IPS-18c (cell line): ENCODE data around the gene TMEM255B.
"Not testable (repeated sequence)": the region's sequence is repeated elsewhere in the genome, so short reads cannot be mapped to it uniquely, and the experiment has no call there.

Experiments
- H3K4me3 ChIP-seq: 2 replicates; pipeline ENCODE4 v1.7.0; 2013; ENCODE audit warnings: low read depth, mild to moderate bottlenecking, low read length, moderate library complexity; ENCODE audit not compliant: insufficient read depth
- H3K9me3 ChIP-seq: one replicate; pipeline ENCODE4 v1.6.1; 2013; ENCODE audit warnings: mild to moderate bottlenecking, low read length, moderate library complexity; ENCODE audit not compliant: control insufficient read depth, insufficient read depth

TMEM255B gene

DNA sequence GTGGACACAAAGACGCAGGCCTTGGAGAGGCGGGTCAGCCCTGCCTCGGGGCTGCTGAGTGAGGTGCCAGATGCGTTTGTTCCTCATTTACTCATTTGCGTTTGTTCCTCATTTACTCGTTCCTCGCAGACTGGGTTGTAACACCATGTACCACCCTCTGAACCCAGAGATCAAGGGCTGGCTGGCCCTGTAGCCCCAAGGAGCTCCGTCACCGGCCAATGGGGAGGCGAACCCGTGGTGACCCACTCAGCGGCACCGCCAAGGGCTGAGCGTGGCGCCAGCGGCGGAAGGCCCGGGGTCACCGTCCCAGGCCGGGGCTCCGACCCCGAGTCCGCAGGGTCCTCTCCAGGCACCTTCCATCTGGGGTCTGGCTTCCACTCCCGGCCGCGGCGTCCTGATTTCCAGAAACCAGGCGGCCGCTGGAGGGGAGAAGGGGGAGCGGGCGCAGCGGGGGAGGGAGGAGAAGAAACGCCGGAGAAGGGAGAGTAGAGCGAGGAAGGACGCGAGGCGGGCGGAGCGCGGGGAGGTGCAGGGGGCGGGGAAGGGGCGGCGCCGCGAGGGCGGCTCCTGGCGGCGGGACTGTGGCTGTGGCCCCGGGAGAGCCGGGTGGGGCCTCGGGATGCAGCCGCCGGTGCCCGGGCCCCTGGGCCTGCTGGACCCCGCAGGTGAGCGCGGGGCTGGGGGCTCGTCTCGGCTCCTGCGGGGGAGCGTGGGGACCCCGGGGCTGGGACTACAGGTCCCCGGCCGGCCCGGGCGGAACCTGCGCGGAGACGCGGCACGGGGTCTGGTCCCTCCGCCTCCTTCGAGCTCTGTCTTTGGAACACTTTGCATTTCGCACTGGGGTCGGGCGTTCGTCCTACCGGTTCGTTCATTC lies at the start of gene TMEM255B:
Gene TMEM255B (plus strand): TSS at position 576 of the 874 bp plus-strand sequence. CDS start 44 bp downstream, at position 620.
- Histone ChIP-seq H3K4me3 (peak within 1 kb of the TSS; percentile 68), H3K9me3 (no peaks in the 10 kb centered on the region)

DNA sequence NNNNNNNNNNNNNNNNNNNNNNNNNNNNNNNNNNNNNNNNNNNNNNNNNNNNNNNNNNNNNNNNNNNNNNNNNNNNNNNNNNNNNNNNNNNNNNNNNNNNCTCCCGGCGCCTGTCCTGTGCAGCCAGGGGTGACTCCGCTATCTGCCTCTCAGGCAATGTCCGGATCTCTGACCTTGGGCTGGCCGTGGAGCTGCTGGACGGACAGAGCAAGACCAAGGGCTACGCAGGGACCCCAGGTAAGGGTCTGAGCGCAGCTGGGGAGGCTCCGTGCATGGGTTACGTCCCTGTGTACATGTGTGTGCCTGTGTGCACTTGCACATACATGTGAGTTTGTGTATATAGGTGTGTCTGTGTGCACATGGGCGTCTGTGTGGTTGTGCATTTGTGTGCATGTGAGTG lies 36.1 kb upstream of the TMEM255B start:
- no peaks in the 10 kb centered on the region for H3K9me3 ChIP-seq

DNA sequence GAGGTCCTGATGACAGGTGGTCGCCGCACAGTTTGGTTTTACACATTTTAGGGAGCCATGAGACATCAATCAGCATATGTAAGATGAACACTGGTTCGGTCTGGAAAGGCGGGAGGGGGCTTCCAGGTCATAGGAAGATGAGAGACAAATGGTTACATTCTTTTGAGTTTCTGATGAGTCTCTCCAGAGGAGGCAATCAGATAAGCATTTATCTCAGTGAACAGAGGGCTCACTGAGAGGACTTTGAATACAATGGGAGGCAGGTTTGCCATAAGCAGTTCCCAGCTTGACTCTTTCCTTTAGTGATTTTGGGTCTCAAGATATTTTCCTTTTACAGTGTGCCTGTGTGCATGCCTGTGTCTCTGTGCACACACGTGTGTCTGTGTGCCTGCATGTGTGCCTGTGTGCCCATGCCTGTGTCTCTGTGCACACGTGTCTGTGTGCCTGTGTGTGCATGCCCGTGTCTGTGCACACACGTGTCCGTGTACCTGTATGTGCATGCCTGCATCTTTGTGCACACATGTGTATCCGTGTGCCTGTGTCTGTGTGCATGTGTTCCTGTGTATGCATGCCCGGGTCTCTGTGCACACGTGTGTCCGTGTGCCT lies 35.5 kb upstream of the TMEM255B start:
- no peak overlapping the region for H3K4me3 ChIP-seq
- no peaks in the 10 kb centered on the region for H3K9me3 ChIP-seq

More for the DNA sequence above, 36.1 kb upstream of the TMEM255B start:
- no peak overlapping the region for H3K4me3 ChIP-seq

- H3K4me3 ChIP-seq: peak overlapping the region; percentile 66; the same call in 1 of the 2 replicates
- no peaks in the 10 kb centered on the region for H3K9me3 ChIP-seq
These were observed 34.8 kb upstream of the TMEM255B start for GRCh38 chr13:113724016-113724758.

DNA sequence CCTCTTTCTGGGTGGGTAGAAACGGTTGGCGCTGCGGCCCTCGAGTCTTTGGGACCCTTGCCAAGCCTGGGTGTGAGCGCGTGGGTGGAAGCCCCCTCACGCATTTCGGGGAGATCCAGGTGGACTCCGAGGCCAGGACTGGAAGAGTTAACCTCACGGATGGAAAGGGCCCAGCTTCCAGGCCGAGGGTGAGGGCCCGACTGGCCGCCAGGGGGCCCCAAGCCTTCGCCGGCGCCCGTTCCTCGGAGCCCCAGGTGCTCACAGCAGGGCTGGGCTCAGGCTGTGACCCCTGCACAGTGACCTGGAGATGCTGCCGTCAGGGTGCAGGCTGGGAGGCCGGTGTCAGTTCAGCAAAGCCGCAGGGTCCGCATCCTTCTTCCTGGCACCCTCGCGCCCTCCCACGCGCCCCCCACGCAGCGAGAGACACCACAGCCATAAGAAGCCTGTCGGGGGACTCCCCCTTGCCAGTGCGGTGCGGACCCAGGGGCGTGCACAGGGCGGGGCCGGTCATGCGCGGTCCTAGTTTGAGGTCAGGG lies 34.2 kb upstream of the TMEM255B start:
- H3K4me3 ChIP-seq: peak overlapping the region; percentile 66

GRCh38 chr13:113725329-113726105 lies 33.5 kb upstream of the TMEM255B start:
- not testable (repeated sequence) for H3K9me3 ChIP-seq, H3K4me3 ChIP-seq

More for the DNA sequence above, 34.2 kb upstream of the TMEM255B start:
- H3K9me3 ChIP-seq: no peaks in the 10 kb centered on the region

GRCh38 chr13:113726106-113726821 lies 32.8 kb upstream of the TMEM255B start:
- H3K9me3 ChIP-seq: not testable (repeated sequence)
- H3K4me3 ChIP-seq: peak overlapping the region; percentile 9; the same call in 1 of the 2 replicates

DNA sequence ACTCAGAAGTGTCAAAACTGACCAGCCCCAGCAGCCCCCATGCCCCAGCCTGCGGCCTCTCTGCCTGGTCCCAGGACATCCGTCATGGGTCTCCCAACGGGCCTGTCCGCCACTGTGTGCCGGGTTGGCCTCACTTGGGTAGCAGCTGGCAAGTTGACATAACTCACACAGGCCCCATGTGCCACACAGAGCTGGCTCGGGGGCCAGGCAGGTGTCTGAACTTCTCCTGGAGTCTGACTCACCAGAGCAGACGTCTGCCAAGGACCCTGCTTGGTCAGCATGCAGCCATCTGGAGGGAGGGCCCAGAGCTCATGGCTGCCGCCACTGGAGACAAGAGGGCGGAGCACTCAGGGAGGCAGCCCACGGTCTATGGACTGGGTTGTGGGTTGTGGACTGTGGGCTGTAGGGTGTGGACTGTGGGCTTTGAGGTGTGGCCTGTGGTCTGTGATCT lies 32.0 kb upstream of the TMEM255B start:
- Histone ChIP-seq H3K9me3 (no peaks in the 10 kb centered on the region), H3K4me3 (no peak overlapping the region)

GRCh38 chr13:113728571-113729054 lies 30.4 kb upstream of the TMEM255B start:
- Histone ChIP-seq H3K9me3 (no peaks in the 10 kb centered on the region), H3K4me3 (no peak overlapping the region)

DNA sequence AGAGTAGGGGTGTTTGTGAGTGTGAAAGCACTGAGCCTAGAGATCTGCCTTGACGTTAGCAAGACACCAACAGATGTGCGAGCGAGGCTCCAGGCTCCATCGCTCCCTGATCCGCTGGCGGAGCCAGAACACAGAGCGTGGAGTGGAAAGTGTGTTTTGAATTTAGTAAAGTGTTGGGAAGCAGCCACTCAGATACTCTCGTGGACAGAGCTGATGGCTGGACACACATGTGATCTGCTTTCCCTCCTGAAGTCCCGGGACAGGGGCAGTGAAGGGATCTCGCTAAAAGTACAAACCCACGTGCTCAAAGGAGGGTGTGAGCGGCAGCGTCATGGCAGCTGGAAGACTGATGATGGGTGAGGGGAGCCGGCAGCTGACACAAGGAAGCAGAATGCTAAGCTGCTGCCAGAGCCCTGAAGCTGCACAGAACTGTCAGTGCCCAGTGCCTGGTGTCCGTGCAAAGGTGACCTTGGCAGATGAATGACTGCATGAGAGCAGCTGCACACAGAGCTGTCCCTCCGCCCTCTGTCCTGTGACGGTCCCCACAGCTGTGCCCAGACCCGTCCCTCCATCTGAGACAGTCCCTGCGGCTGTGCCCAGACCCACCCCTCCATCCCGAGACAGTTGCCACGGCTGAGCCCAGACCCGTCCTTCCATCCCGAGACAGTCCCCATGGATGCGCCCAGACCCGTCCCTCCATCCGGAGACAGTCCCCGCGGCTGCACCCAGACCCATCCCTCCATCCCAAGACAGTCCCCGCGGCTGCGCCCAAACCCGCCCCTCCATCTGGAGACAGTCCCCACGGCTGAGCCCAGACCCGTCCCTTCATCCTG lies 29.6 kb upstream of the TMEM255B start:
- Histone ChIP-seq H3K9me3 (no peaks in the 10 kb centered on the region), H3K4me3 (no peak overlapping the region)

DNA sequence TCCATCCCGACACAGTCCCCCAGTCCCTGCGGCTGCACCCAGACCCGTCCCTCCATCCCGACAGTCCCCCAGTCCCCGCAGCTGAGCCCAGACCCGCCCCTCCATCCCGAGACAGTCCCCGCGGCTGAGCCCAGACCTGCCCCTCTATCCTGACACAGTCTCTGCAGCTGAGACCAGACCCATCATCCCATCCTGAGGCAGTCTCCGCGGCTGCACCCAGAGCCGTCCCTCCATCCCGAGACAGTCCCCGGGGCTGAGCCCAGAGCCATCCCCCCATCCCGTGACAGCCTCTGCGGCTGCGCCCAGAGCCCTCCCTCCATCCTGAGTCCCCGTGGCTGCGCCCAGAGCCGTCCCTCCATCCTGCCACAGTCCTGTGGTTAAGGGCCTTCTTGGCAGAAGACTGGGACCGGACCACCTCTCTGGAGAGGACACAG lies 28.8 kb upstream of the TMEM255B start:
- Histone ChIP-seq H3K4me3 (no peak overlapping the region), H3K9me3 (no peaks in the 10 kb centered on the region)

DNA sequence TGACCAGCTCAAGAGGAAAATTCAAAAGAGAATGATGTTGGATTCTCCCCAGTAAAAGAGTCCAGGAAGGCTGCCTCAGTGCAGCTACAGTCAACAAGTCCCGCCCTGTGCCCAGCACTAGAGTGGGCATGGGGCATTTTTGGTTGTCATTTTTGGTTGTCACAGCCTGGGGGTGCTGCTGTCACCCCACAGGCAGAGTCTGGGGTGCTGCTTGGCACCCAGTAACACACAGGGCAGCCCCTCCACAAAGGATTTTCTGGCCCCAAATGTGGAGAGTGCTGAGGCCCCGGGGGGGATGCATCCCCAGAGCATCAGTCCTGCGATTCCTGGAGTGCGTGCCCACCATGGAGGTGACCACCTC lies 28.2 kb upstream of the TMEM255B start:
- no peak overlapping the region for H3K4me3 ChIP-seq
- H3K9me3 ChIP-seq: no peaks in the 10 kb centered on the region

GRCh38 chr13:113731192-113732175 lies 27.5 kb upstream of the TMEM255B start:
- Histone ChIP-seq H3K9me3 (no peaks in the 10 kb centered on the region), H3K4me3 (no peak overlapping the region)

- Histone ChIP-seq H3K4me3 (no peak overlapping the region), H3K9me3 (no peaks in the 10 kb centered on the region)
These were observed 26.7 kb upstream of the TMEM255B start for GRCh38 chr13:113732176-113732960.
